Measurements from ENCODE around the gene PKM. TPM values are rescaled to one million over a fixed set of nuclear protein-coding genes. Genes with fewer than 3 reads are reported as not detected.

The PKM gene
- total and polyA plus RNA-seq, 7 donors, result 135 to 582 (median 210) TPM

GRCh38 chr15:72198356-72199204, 32.4 kb downstream of the PKM start:
- Histone ChIP-seq H3K9me3 (no peaks in the 10 kb centered on the region), H3K36me3 (peaks cover 21 to 50% (median 36%) of the 10 kb centered on the region in 4 donors), H3K27ac (no peak overlapping the region), H3K4me1 (peaks cover 0 to 19% (median 17%) of the 10 kb centered on the region in 4 donors), H3K27me3 (peaks cover 0 to 38% (median 16%) of the 10 kb centered on the region in 3 donors), H3K4me3 (no peak overlapping the region)
- no peak for DNase-seq
- TF ChIP-seq POLR2AphosphoS5 (IDR thresholded peaks at IDR 0.05) (no peak), EP300 (IDR thresholded peaks at IDR 0.05) (no peak), POLR2A (IDR thresholded peaks at IDR 0.05) (no peak)
- TF ChIP-seq, protein P1, sequence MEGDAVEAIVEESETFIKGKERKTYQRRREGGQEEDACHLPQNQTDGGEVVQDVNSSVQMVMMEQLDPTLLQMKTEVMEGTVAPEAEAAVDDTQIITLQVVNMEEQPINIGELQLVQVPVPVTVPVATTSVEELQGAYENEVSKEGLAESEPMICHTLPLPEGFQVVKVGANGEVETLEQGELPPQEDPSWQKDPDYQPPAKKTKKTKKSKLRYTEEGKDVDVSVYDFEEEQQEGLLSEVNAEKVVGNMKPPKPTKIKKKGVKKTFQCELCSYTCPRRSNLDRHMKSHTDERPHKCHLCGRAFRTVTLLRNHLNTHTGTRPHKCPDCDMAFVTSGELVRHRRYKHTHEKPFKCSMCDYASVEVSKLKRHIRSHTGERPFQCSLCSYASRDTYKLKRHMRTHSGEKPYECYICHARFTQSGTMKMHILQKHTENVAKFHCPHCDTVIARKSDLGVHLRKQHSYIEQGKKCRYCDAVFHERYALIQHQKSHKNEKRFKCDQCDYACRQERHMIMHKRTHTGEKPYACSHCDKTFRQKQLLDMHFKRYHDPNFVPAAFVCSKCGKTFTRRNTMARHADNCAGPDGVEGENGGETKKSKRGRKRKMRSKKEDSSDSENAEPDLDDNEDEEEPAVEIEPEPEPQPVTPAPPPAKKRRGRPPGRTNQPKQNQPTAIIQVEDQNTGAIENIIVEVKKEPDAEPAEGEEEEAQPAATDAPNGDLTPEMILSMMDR (IDR thresholded peaks at IDR 0.05), result no peak
- WGBS, 2 donors, result 56 to 73% methylated on average over 11 of the region's 11 CpGs
- intact Hi-C loops (cut with DNase I), result loop anchor here (2.0 to 5.0 kb wide), 2 partner anchors 74 to 89 kb away; partner anchors contain the start of gene PARP6

- intact Hi-C loops (cut with DNase I), result loop anchor here (2.0 to 5.0 kb wide), 2 partner anchors 75 to 90 kb away; partner anchors contain the start of gene PARP6
- no peak for DNase-seq
- no peaks in the 10 kb centered on the region for H3K9me3 ChIP-seq
- H3K27ac ChIP-seq, result no peak within 1 kb of the TSS
- peaks cover 0 to 11% (median 10%) of the 10 kb centered on the region in 4 donors for H3K4me1 ChIP-seq
- peak within 1 kb of the TSS; percentile 7 to 57 (median 48) for H3K4me3 ChIP-seq
- H3K27me3 ChIP-seq, result peaks cover 0 to 38% (median 16%) of the 10 kb centered on the region in 3 donors
- TF ChIP-seq POLR2A (IDR thresholded peaks at IDR 0.05), result no peak
- TF ChIP-seq POLR2AphosphoS5 (IDR thresholded peaks at IDR 0.05), result no peak
- TF ChIP-seq, protein P1 (IDR thresholded peaks at IDR 0.05), result no peak
- TF ChIP-seq EP300 (IDR thresholded peaks at IDR 0.05), result no peak
- peaks cover 18 to 42% (median 30%) of the 10 kb centered on the region in 4 donors for H3K36me3 ChIP-seq
- WGBS, 2 donors, result 14% methylated on average over 83 of the region's 83 CpGs
Measured at GRCh38 chr15:72197460-72198355, 33.3 kb downstream of the PKM start, which contains the start of gene GRAMD2A. GRAMD2A (minus strand) TSS chr15:72197787.

DNA sequence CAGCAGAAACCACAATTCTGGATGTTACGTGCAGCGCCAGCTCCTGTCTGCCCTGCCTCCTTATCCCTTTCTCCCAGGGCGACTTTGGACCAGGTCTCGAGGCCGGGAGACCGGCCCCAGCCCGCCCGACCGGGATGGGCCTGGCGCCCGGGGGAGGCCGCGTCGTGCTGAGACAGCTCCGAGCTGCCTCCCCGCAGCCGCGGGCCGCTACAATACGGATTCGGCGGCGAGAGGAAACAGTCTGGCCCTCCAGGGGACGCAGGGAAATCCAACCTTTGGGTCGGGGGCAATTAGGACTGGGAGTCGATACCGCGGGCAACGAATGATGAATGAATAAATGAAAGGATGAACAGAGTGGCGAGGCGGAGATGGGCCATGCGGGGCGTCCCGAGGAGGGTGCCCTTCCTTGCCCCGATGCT, 33.9 kb downstream of the PKM start:
- no peak for TF ChIP-seq POLR2A (IDR thresholded peaks at IDR 0.05)
- no peak for TF ChIP-seq POLR2AphosphoS5 (IDR thresholded peaks at IDR 0.05)
- TF ChIP-seq, protein P1 (IDR thresholded peaks at IDR 0.05), result no peak
- TF ChIP-seq EP300 (IDR thresholded peaks at IDR 0.05), result no peak
- H3K4me1 ChIP-seq, result peaks cover 0 to 11% (median 10%) of the 10 kb centered on the region in 4 donors
- intact Hi-C loops (cut with DNase I), result loop anchor here (5.0 kb wide), 1 partner anchor 90 kb away; no protein-coding TSS in a partner anchor
- H3K27me3 ChIP-seq, result peaks cover 0 to 38% (median 16%) of the 10 kb centered on the region in 3 donors
- H3K36me3 ChIP-seq, result peaks cover 11 to 35% (median 24%) of the 10 kb centered on the region in 4 donors
- H3K27ac ChIP-seq, result no peak overlapping the region
- WGBS, 2 donors, result 13 to 23% methylated on average over 35 of the region's 35 CpGs
- DNase-seq, result no peak
- no peaks in the 10 kb centered on the region for H3K9me3 ChIP-seq
- peak overlapping the region; percentile 7 to 57 (median 48) for H3K4me3 ChIP-seq

DNA sequence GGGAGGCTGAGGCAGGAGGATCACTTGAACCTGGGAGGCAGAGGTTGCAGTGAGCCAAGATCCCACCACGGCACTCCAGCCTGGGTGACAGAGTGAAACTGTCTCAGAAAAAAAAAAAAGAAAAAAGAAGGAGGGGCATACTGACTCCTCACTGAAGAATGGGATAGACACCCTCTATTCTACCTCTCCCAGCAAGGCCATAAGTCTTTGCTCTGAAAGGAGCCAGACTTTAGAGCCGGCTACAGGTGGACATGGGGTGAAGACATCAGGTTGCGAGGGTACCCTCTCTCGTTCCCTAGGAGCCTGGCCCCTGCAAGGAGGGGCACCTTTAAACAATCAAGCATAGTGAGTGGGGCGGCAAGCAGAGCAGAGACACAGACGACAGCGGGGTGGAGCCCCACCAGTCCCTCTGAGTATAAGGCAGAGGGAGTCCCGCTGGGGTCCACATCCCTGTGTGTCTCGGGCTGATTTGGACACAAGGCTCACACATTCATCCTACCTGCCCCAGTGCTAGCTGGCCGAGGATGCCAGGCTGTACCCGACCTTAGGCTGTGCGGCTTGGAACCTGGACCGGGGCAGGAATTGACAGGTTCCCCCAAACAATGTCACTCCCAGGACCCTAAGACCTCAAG, 34.5 kb downstream of the PKM start:
- H3K4me1 ChIP-seq, result peaks cover 0 to 11% (median 10%) of the 10 kb centered on the region in 4 donors

More for the DNA sequence above, 34.5 kb downstream of the PKM start:
- Histone ChIP-seq H3K36me3 (peaks cover 6 to 30% (median 19%) of the 10 kb centered on the region in 4 donors), H3K27ac (no peak overlapping the region), H3K9me3 (no peaks in the 10 kb centered on the region), H3K4me3 (peak overlapping the region in 3 of 4 donors; percentile 42 to 57 (median 54)), H3K27me3 (peaks cover 0 to 38% (median 16%) of the 10 kb centered on the region in 3 donors)
- no peak for DNase-seq
- TF ChIP-seq EP300 (IDR thresholded peaks at IDR 0.05), result no peak
- intact Hi-C loops (cut with DNase I), result loop anchor here (5.0 kb wide), 1 partner anchor 91 kb away; no protein-coding TSS in a partner anchor
- 83 to 86% methylated on average over 13 of the region's 13 CpGs for WGBS, 2 donors

All from sigmoid colon (tissue), 7 donors.